IPS-18c (cell line): ENCODE data around the gene GALNT7.
"Not testable (repeated sequence)": the region's sequence is repeated elsewhere in the genome, so short reads cannot be mapped to it uniquely, and the experiment has no call there.

Source experiments
- H3K4me3 ChIP-seq: 2 replicates; pipeline ENCODE4 v1.7.0; 2013; ENCODE audit warnings: low read depth, mild to moderate bottlenecking, low read length, moderate library complexity; ENCODE audit not compliant: insufficient read depth
- H3K9me3 ChIP-seq: one replicate; pipeline ENCODE4 v1.6.1; 2013; ENCODE audit warnings: mild to moderate bottlenecking, low read length, moderate library complexity; ENCODE audit not compliant: control insufficient read depth, insufficient read depth

The GALNT7 gene

DNA sequence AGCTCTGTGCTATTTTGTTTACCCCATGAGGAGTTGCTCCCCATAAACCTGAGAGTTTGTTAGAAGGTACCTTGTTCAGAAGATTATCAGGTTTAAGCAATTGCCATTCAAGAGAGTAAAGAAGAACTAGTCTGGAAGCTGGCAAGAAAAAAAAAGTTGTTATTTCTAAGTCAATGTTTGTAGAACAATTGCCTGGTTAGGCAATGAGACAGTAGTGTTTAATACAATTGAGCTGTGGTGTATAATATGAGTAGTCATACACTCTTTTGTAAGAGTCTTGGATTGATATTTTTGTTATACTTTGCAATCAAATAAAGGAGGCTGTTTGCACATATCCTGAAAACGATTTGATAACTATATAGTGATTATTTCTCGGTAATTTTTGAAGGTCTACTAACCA is 44.7 kb downstream of the GALNT7 start:
- no peaks in the 10 kb centered on the region for H3K9me3 ChIP-seq

DNA sequence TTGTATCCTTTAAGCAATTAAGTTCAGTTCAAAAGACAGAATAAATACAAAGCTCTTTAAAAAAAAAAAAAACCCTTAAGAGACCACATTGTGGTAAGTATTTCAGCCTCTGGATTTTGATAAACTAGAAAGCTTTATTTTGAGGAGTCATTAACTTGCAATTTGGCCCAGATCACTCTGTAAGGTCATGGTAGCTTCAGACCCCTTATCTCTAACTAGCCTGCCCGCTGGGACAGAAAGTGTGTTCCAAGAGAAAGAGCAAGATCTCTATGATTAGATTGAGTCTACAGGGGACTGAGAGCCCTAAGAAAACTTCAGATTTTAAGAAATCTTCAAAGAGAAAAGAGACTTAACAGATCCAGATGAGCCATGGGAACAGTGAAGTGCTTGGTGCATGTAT is 45.6 kb downstream of the GALNT7 start:
- H3K9me3 ChIP-seq: no peaks in the 10 kb centered on the region
- no peak overlapping the region for H3K4me3 ChIP-seq

More for the DNA sequence above, 44.7 kb downstream of the GALNT7 start:
- no peak overlapping the region for H3K4me3 ChIP-seq

DNA sequence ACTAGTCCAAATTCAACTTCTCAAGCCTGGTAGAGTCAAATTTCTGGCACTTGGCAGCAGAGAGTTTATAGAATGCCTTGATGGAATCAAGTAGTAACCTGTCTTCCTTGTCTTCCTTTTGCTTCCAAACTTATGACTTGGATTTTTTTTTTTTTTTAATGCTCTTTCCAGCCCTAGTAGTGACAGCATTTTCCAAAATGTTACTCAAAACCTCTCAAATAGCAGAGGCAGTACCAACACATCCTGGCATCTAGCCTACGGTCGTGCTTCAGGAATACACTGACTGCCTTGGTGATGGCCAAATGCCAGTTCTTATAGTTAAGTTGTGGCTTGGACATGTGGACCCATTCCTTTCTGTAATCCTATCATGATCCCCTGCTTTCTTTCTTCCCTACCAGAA is 46.0 kb downstream of the GALNT7 start:
- no peak overlapping the region for H3K4me3 ChIP-seq
- H3K9me3 ChIP-seq: no peaks in the 10 kb centered on the region

DNA sequence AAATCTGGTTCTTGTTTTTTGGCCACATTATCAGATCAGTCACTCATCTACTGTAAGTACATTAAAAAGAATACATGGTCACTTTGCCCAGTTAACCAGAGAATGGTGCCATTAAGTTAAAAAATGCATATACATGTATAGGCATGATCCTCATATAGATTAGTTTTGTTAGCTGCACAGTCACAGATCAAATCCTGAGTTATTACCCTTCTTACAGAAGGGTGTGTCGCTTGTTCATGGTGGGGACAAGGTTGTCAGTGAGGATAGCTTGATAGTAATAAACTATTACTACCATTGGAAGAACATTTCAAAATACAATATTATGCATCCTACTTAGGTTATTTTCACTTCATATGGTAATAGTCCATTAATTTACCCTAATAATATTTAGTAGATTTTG is 48.5 kb downstream of the GALNT7 start:
- Histone ChIP-seq H3K4me3 (no peak overlapping the region), H3K9me3 (no peaks in the 10 kb centered on the region)

DNA sequence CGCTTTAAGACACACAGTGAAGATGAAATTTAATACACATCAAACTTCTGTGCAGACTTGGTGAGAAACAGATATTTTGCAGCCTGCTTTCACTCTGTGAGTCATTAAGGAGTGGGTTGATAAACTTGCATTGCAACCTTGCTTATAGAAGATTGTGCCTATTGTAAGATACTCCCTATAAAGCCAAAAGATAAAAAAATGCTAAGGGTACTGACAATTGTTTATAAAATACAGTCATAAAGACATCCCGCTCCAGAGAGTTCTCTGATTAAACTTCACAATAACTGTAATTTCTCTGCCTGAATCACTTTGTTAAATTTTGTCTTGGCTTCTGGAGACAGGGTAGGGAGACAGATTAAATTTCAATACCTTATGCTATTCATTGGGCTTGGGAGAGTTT is 49.1 kb downstream of the GALNT7 start:
- Histone ChIP-seq H3K9me3 (no peaks in the 10 kb centered on the region), H3K4me3 (no peak overlapping the region)

DNA sequence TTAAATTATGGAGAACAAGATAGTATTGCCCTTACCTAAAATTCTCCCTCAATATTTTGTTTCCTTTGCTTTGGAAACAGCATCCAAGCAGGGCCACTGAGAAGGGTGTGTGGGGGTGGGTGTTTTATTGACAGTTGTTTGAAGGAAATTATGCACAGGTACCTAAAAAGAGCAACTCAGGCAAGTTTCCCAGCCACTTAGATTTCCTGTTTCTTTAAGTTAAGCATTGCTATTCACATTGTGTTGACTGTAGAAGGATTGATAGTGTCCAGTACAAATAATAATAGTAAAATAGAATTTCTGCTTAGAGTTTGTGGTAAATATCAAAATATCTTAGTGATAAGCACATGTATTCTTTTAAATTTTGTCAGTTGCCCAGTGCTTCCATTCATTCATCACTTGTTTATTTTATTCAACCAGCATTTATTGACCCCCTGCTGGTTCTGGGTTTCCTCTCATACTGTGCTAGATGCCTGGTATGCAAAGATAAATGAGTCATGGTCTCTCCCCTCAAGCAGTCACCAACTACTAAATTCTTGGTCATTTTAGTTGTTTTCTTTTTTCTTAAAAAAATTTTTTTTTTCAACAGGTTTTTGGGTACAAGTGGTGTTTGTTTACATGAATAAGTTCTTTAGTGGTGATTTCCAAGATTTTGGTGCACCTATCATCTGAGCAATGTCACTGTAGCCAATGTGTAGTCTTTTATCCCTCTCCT is 50.0 kb downstream of the GALNT7 start:
- Histone ChIP-seq H3K4me3 (no peak overlapping the region), H3K9me3 (no peaks in the 10 kb centered on the region)

DNA sequence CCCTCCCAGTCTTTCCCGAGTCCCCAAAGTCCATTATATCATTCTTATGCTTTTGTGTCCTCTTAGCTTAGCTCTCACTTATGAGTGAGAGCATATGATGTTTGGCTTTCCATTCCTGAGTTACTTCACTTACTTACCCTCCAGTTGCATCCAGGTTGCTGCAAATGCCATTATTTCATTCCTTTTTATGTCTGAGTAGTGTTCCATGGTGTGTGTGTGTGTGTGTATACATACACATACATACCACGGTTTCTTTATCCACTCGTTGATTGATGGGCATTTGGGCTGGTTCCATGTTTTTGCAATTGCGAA is 50.5 kb downstream of the GALNT7 start:
- H3K9me3 ChIP-seq, H3K4me3 ChIP-seq: not testable (repeated sequence)

DNA sequence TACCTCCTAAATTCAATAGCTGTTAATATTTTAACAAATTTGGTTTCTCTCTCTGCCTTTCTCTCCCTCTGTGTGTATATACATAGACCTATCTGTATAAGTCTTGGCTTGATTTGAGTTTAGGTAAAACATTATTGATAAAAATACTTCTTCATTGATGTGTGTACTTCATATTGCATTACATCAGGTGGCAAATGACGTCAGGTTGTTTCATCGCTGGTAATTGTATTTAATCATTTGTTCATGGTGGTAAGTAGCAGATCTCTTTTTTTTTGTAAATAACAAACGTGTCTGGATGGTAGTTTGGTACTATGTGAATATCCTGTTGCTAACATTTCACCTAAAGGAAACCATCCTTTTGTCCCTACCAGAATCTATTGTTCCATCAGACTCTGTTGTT is 55.1 kb downstream of the GALNT7 start:
- Histone ChIP-seq H3K9me3 (no peaks in the 10 kb centered on the region), H3K4me3 (no peak overlapping the region)

DNA sequence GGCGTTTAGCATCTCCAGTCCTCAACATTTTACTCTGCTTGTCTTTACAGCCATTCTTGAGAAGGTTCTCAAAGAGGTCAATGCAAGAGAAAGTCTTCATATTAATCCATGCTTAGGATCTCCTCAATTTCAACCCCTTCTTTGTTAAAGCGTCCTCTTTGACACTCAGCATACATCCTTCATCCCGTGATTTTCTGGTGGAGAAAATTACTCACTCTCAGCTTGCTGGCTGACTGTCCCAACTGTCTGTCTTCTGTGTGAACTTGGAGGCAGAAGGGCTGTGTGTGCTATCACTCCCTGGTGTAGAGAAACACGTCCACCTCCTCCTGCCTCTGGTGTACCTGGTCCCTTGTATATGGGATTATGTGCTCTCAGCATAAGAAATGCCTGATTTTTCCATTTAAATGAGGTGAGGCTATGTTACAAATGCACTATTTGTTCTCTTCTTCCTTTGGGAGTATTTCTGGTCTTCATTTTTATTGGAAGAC is 57.8 kb downstream of the GALNT7 start:
- Histone ChIP-seq H3K9me3 (no peaks in the 10 kb centered on the region), H3K4me3 (no peak overlapping the region)

DNA sequence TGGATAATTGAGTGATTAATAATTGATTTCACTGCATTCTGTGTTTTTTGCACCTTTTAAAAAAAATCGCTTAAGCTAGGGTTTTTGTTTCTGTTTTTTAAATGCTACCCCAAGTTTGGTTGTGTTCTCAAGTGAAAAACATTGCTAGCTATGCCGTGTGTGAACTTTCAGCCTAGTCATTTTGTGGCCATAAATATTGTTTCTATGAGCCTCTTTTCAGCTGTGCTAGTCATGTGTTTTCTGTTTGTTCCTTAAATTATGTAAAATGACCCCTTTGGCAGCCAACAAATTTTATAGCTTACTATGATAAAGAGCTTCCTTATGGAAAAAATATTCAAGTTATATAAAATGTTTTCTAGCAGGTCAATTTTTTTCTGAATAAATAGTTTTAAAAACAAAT is 59.1 kb downstream of the GALNT7 start:
- no peak overlapping the region for H3K4me3 ChIP-seq
- H3K9me3 ChIP-seq: no peaks in the 10 kb centered on the region

DNA sequence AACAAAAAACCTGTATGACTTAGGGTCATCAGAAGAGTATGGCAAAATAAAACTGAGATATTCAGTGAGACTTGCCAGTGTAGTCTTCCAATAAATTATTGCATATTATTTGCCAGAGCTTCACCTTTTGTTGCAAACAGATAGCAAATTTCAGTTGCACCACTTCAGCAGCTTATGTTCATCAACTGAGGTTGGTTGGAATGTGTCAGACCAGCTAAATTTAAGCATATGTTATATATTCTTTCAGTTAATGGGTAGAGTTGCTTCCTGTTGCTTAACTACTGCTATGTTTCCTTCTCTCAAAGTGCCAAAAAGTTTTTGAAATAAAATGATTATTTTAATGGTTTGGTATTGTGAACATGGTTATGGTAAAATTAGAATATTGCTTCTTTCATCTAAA is 61.5 kb downstream of the GALNT7 start:
- Histone ChIP-seq H3K9me3 (no peaks in the 10 kb centered on the region), H3K4me3 (no peak overlapping the region)

DNA sequence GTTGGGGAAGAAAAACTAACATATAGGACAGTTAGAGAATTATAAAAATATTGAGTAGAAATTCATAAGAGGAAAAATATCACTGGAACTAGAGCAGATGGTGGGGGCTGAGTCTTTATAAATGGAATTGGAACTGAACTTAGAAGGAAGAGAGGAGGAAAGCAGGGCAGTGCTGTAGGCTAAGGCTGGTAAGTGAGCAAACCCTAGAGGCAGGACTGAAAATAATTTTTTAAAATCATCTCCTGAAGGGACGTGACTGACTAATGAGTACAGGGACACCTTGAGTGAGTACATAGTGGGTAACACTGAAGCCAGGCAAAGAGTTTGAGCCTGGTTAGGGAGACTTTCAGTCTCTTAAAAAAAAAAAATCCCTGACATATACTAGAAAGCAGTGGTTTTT is 63.3 kb downstream of the GALNT7 start:
- Histone ChIP-seq H3K9me3 (no peaks in the 10 kb centered on the region), H3K4me3 (no peak overlapping the region)

DNA sequence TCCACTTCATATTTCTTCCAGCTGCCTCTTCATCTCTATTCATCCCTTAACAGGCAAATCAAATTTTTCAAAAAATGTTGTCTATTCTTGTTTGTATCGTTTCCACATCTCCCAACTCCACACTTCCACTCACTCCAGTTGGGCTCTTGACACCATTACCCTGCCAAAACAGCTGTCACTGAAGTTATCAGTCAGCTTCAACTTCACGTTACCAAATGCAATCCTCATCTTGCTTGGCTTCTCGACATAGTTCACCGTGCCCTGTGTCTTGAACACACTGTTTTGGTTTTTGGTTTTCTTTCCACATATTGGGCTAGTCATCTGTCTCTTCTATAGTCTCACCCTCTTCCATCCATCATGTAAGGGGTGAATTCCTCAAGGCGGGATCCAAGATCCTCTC is 65.2 kb downstream of the GALNT7 start:
- H3K9me3 ChIP-seq: no peaks in the 10 kb centered on the region
- no peak overlapping the region for H3K4me3 ChIP-seq

DNA sequence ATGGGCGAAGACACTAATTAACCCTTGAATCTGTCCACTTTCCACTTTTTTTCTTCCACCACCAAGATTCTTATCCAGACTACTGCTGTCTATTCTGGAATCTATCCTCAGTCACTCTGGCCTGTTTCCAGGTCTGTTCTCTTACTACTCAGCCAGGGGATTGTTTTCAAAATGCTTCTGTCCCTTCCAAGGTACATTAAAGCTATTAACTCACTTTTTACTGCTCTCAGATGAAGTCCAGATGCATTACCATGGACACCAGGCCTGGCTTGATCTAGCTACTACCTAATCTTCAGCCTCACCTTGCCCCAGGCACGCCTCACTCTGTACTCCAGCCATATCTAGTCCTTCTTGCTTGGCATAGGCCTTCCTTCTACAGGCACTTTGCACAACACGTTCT is 66.4 kb downstream of the GALNT7 start:
- H3K9me3 ChIP-seq: no peaks in the 10 kb centered on the region
- no peak overlapping the region for H3K4me3 ChIP-seq

DNA sequence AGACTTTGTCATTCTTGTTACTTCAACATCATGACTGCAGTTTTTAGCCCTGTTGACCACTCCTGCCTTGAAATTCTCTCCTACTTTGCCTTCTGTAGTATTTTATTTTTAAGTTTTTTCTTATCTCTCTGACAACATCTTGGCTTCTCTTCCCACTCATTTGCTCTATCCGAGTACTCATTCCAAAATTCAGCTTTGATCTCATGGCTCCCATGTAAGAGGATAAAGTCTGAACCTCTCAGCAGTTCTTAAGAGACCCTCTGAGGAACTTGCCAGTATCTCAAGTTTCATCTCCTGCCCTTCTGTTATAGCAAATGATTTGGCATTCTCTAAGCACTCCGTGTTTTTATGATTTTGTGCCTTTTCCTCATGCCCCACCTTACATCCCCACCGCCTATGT is 67.7 kb downstream of the GALNT7 start:
- Histone ChIP-seq H3K4me3 (no peak overlapping the region), H3K9me3 (no peaks in the 10 kb centered on the region)

DNA sequence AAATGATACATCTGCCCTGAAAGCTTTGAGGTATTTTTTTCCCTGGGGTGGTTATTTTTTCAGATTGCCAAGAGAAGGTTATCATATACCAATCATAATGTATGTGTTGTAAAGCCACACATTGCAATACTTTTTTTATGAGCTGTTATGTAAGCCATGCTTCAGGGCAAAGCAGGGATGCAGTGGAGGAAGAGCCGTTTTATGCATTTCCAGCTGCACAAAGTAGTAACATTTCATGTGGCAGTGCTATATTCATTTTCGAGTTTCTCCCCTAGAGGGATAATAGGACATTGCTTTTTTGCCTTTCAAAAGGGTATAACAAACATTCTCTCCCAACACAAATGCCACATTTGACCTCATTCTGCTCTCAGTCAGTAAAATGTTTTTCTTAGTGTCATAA is 68.5 kb downstream of the GALNT7 start:
- Histone ChIP-seq H3K9me3 (no peaks in the 10 kb centered on the region), H3K4me3 (no peak overlapping the region)

DNA sequence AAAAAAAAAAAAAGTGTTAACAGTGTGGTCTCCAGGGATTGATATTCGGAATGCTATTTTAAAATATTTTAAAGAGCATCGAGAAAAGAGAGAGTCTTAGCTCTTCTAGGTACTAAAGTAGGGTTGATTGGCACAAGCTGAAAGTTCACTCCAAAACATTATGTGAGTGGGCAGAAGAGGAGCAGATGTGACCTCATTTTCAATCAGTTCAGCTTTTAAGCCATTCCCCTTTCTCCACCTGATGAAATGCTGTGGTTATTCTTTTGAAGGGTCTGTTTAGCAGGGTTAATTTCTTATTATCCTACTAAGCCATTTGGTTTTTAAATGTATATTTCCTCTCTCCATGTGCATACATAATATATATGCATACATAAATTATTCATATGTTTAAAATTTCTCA is 69.2 kb downstream of the GALNT7 start:
- Histone ChIP-seq H3K9me3 (no peaks in the 10 kb centered on the region), H3K4me3 (no peak overlapping the region)

DNA sequence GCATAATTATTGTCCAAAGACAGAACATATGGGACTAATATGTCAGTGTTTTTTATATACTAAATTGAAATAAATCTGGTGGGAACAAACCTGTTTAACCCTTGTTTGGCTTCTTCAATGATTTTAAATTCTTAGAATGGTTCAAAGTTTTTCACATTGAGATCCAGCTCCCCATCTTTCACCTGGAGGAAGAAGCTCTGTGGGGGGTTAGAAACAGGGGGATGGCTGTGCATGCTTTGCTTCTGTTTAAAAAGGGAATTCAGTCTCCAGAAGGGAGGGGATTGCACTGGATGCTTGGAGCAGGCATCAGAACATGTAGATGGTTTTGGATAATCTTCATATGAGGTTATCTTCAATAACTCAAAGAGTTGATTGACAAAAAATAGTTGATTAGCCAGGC is 72.1 kb downstream of the GALNT7 start:
- Histone ChIP-seq H3K9me3 (no peaks in the 10 kb centered on the region), H3K4me3 (no peak overlapping the region)

DNA sequence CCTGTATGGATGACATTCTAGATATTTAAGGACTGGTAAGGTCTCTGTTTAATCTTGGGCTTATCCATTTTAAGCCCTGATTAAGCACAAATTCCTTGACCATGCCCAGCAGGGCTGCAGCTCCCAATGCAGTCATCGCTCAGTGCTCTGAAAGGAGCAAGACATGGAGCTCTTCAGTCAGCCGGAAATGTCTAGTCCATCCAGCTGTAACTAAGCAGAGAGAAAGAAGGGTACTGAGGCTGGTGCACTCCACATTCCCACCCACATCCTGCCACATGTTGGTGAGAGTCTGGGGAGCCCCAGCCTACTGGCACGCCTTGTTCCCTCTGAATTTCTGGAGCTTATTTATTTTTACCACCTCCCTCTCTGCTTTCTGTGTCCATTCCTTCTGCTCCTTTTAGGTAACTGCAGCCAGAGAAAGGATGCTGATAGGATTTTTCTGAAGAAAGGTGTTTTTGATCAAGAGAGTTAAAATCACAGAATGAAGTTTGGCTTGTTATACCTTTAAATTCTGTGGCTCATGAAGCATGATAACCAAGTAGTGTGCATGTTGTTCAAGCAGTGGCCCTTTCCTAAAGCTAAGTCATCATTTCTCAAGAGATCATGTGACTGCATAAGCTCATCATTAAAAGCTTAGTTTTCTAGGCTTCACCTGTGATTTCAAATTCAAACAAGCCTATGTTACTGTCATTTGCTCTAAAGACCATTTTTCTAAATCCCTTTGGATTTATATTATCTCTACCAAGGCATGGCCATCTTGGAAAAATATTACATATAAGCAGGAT is 74.0 kb downstream of the GALNT7 start:
- Histone ChIP-seq H3K9me3 (no peaks in the 10 kb centered on the region), H3K4me3 (no peak overlapping the region)
